IMR-90 (cell line): ENCODE results near the gene TBXAS1. TPM values are rescaled to one million over a fixed set of nuclear protein-coding genes. Genes with fewer than 3 reads are reported as not detected.
A peak's percentile ranks its signal among the peaks of the same experiment; 100 is the strongest.

Source experiments
- ATAC-seq: fragments of 200-7000 bp; cut with Tn5 transposase; 2 replicates; pipeline ENCODE4 v1.9.1; 2020; ENCODE audit warnings: low read depth, mild to moderate bottlenecking, moderate library complexity
- BruUV-seq: library from RNA; stranded (reverse); fragments of 400-500 nt; replicated peaks from 2 replicates; lab custom pipeline; 2021; lab: Mats Ljungman, UMichigan
- CTCF ChIA-PET: fragments of 300-600 bp; formaldehyde crosslinking; extraction: SDS; loops from one replicate; lab custom pipeline; 2021; ENCODE audit warnings: antibody characterized with exemption; lab: Yijun Ruan, JAX
- POLR2A ChIA-PET: fragments of 300-600 bp; sonication (Branson Sonifier 250); formaldehyde crosslinking; loops from one replicate; lab custom pipeline; 2022; ENCODE audit warnings: antibody characterized with exemption; ENCODE audit not compliant: unreplicated experiment; lab: Charles Lee
- DNase-seq: peaks from one replicate; pipeline ENCODE4 v3.0.0; 2013
- H2AFZ ChIP-seq: replicated peaks from 2 replicates; pipeline ENCODE3; 2013; ENCODE audit warnings: low read length, mild to moderate bottlenecking; ENCODE audit not compliant: poor library complexity
- H2AK5ac ChIP-seq: 2 replicates; pipeline ENCODE4 v1.6.1; 2013; ENCODE audit warnings: low read depth, low read length, inconsistent platforms
- H2AK9ac ChIP-seq: replicated peaks from 2 replicates; pipeline ENCODE3; 2013; ENCODE audit warnings: mild to moderate bottlenecking, low read depth, low read length, moderate library complexity; ENCODE audit not compliant: poor library complexity
- H2BK120ac ChIP-seq: 2 replicates; pipeline ENCODE4 v1.6.1; 2013; ENCODE audit warnings: low read depth, low read length, inconsistent platforms
- H2BK15ac ChIP-seq: 3 replicates; pipeline ENCODE4 v1.6.1; 2013; ENCODE audit warnings: low read depth, low read length, inconsistent platforms
- H2BK20ac ChIP-seq: 2 replicates; pipeline ENCODE4 v1.6.1; 2013; ENCODE audit warnings: low read depth, mild to moderate bottlenecking, inconsistent platforms, low read length, moderate library complexity
- H2BK5ac ChIP-seq: 2 replicates; pipeline ENCODE4 v1.6.1; 2013; ENCODE audit warnings: mild to moderate bottlenecking, low read depth, low read length, inconsistent platforms; ENCODE audit not compliant: poor library complexity, severe bottlenecking
- H3K14ac ChIP-seq: replicated peaks from 2 replicates; pipeline ENCODE4 v1.6.1; 2013; ENCODE audit warnings: low read depth, low read length, inconsistent platforms
- H3K18ac ChIP-seq: 2 replicates; pipeline ENCODE4 v1.6.1; 2013; ENCODE audit warnings: low read depth, low read length, control low read depth
- H3K23ac ChIP-seq: 2 replicates; pipeline ENCODE4 v1.6.1; 2013; ENCODE audit warnings: low read depth, low read length, inconsistent platforms
- H3K27ac ChIP-seq: 2 replicates; pipeline ENCODE4 v1.5.1; 2013; ENCODE audit warnings: mild to moderate bottlenecking, control low read depth, low read length; ENCODE audit not compliant: insufficient read depth
- H3K27me3 ChIP-seq: 2 replicates; pipeline ENCODE4 v1.6.1; 2013; ENCODE audit warnings: low read length; ENCODE audit not compliant: control insufficient read depth, insufficient read depth
- H3K36me3 ChIP-seq: 2 replicates; pipeline ENCODE4 v1.6.1; 2013; ENCODE audit warnings: low read length, mixed read lengths; ENCODE audit not compliant: control insufficient read depth, insufficient read depth
- H3K4ac ChIP-seq: 2 replicates; pipeline ENCODE4 v1.6.1; 2013; ENCODE audit warnings: low read depth, low read length, inconsistent platforms
- H3K4me1 ChIP-seq: 2 replicates; pipeline ENCODE4 v1.6.1; 2013; ENCODE audit warnings: low read length, mixed read lengths; ENCODE audit not compliant: control insufficient read depth, insufficient read depth
- H3K4me2 ChIP-seq: 2 replicates; pipeline ENCODE4 v1.6.1; 2013; ENCODE audit warnings: low read depth, mild to moderate bottlenecking, control low read depth, low read length, moderate library complexity
- H3K4me3 ChIP-seq: 2 replicates; pipeline ENCODE4 v1.5.1; 2013; ENCODE audit warnings: low read depth, mild to moderate bottlenecking, control low read depth, low read length, moderate library complexity; ENCODE audit not compliant: insufficient read depth
- H3K56ac ChIP-seq: 2 replicates; pipeline ENCODE4 v1.6.1; 2013; ENCODE audit warnings: low read length, inconsistent platforms; ENCODE audit not compliant: insufficient read depth; ENCODE audit errors: extremely low read depth
- H3K79me1 ChIP-seq, 2 experiments: 2 replicates each; pipeline ENCODE4 v1.6.1; 2013; ENCODE audit warnings: low read length in 2 of 2, inconsistent platforms in 1 of 2, low read depth in 1 of 2
- H3K9ac ChIP-seq: 2 replicates; pipeline ENCODE4 v1.6.1; 2013; ENCODE audit warnings: low read depth, low read length, control low read depth
- H3K9me1 ChIP-seq: 2 replicates; pipeline ENCODE4 v1.6.1; 2013; ENCODE audit warnings: low read length, inconsistent platforms; ENCODE audit not compliant: insufficient read depth
- H3K9me3 ChIP-seq: 2 replicates; pipeline ENCODE4 v1.6.1; 2013; ENCODE audit warnings: low read length; ENCODE audit not compliant: control insufficient read depth, insufficient read depth
- H4K20me1 ChIP-seq: 2 replicates; pipeline ENCODE4 v1.6.1; 2013; ENCODE audit warnings: low read length, inconsistent platforms; ENCODE audit not compliant: insufficient read depth
- H4K5ac ChIP-seq: 2 replicates; pipeline ENCODE4 v1.6.1; 2013; ENCODE audit warnings: mild to moderate bottlenecking, low read depth, low read length, control low read depth
- H4K8ac ChIP-seq, 2 experiments: 2 replicates each; pipeline ENCODE4 v1.6.1; 2013; ENCODE audit warnings: low read depth in 2 of 2, low read length in 2 of 2, control low read depth in 1 of 2, inconsistent platforms in 1 of 2
- H4K91ac ChIP-seq: 2 replicates; pipeline ENCODE4 v1.6.1; 2013; ENCODE audit warnings: low read depth, low read length, inconsistent platforms; ENCODE audit not compliant: insufficient read depth
- CEBPB ChIP-seq: IDR thresholded peaks from 2 replicates; pipeline ENCODE4 v1.6.1; 2012; ENCODE audit warnings: low read depth, low read length, improper control_type of control experiment
- MAZ ChIP-seq: IDR thresholded peaks from 2 replicates; pipeline ENCODE4 v1.6.1; 2012; ENCODE audit warnings: low read depth, mild to moderate bottlenecking, low read length, improper control_type of control experiment, moderate library complexity, borderline replicate concordance
- MXI1 ChIP-seq: IDR thresholded peaks from 2 replicates; pipeline ENCODE4 v1.6.1; 2012; ENCODE audit warnings: low read depth, mild to moderate bottlenecking, low read length, moderate library complexity, borderline replicate concordance
- POLR2A ChIP-seq: IDR thresholded peaks from 2 replicates; pipeline ENCODE4 v1.6.1; 2012; ENCODE audit warnings: mild to moderate bottlenecking, low read depth, low read length
- WGBS, 2 experiments: methylation state at CpG; one replicate each; pipeline versions ENCODE4 v1.1.5 to v1.1.7; 2013; ENCODE audit warnings: missing lambda C conversion rate in 2 of 2; ENCODE audit not compliant: insufficient read length in 1 of 2; ENCODE audit errors: extremely low coverage in 2 of 2; 5-methylcytosine and 5-hydroxymethylcytosine counted together
- dilution Hi-C: fragments of 300-500 bp; cut with HindIII; formaldehyde crosslinking; loops from one replicate; pipeline ENCODE4 v1.14.3; 2018; ENCODE audit warnings: low sequenced_read_pairs; ENCODE audit not compliant: unreplicated experiment
- in situ Hi-C: fragments of 300-500 bp; cut with MboI; formaldehyde crosslinking; loops from 3 replicates; pipeline ENCODE4 v1.14.3; 2019; ENCODE audit warnings: low sequenced_read_pairs, inconsistent platforms, mixed read lengths
- intact Hi-C: fragments of 100-400 bp; cut with micrococcal nuclease; formaldehyde crosslinking; loops from 2 replicates; pipeline ENCODE4 v1.10.0; 2022
- polyA plus RNA-seq, 3 experiments: library from polyadenylated mRNA; depleted of rRNA; stranded (reverse); fragments of >200 nt; gene quantifications; 2 replicates each; pipeline ENCODE4 v1.2.3, GENCODE V29; 2012; ENCODE audit warnings: low replicate concordance in 1 of 3
- total RNA-seq: library from RNA; depleted of rRNA; stranded (reverse); fragments of >200 nt; gene quantifications from 2 replicates; pipeline ENCODE4 v1.2.3, GENCODE V29; 2012

TBXAS1 gene
- total and polyA plus RNA-seq, 2 of the 4 experiments (the other 2 are of a cell fraction), result 5.9 to 10.8 TPM

DNA sequence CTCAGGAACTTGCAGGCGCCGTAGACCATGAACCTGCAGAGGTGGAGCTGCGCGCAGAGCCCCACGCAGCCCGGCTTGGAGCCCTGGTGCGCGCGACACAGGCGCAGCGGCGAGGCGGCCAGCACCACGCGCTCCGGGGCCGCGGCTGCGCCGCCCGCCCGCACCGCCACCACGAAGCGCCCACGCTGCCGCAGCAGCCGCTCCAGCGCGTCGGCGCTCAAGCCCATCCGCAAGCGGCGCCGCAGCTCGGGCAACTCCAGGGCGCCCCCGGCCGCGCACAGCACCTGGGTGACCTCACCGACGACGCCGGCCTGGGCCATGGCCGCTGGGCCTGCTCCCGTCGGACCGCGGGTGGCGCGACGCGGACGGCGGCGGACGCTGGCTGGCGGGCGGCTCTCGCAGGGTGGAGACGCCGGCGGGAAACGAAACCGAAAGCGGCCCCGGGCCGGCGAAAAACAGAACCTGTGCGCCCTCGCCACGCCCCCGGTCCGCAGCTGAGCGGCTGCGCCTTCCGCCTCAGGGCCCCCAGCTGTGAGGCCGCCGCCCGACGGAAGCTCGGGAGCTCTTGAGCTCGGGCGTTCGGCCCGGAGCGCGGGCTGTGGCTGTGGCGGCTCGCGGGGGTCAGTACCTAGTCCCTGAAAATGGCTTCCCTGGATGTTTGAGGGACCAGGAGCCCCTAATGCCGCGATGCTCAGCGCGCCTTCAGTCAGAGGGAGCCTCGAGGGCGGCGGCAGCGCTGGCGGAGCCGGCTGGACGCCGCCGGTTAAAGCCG, 233.7 kb downstream of the TBXAS1 start, which contains the start of gene PARP12:
Gene PARP12, minus strand, starts transcription at position 424 of the 772 bp plus-strand sequence. Its CDS starts 104 bp downstream, at position 320.
- Histone ChIP-seq H2AK5ac (peak within 1 kb of the TSS; percentile 49; the same call in 1 of the 2 replicates), H3K4ac (peak within 1 kb of the TSS; percentile 72), H4K5ac (peak within 1 kb of the TSS; percentile 90), H3K9ac (peak within 1 kb of the TSS; percentile 77), H4K91ac (peak within 1 kb of the TSS; percentile 46), H3K4me1 (peaks cover 21% of the 10 kb centered on the region), H3K4me2 (peak within 1 kb of the TSS; percentile 81), H2BK5ac (peak within 1 kb of the TSS; percentile 35), H3K56ac (no peak within 1 kb of the TSS; the same call in 1 of the 2 replicates), H3K9me3 (peaks cover 3% of the 10 kb centered on the region; the same call in 1 of the 2 replicates), H3K9me1 (peaks cover 27% of the 10 kb centered on the region), H4K20me1 (peaks cover 8% of the 10 kb centered on the region; the same call in 1 of the 2 replicates), H2AFZ (peak within 1 kb of the TSS; percentile 96), H2AK9ac (peak within 1 kb of the TSS; percentile 90), H3K18ac (peak within 1 kb of the TSS; percentile 61), H3K27ac (peak within 1 kb of the TSS; percentile 71), H3K14ac (peak within 1 kb of the TSS; percentile 85), H3K27me3 (no peaks in the 10 kb centered on the region), H2BK20ac (no peak within 1 kb of the TSS; the same call in 1 of the 2 replicates), H2BK15ac (peak within 1 kb of the TSS; percentile 15; the same call in 1 of the 3 replicates), H4K8ac (peak within 1 kb of the TSS; percentile 81 to 98), H3K4me3 (peak within 1 kb of the TSS; percentile 67), H3K23ac (peak within 1 kb of the TSS; percentile 62; the same call in 1 of the 2 replicates), H3K79me1 (peaks cover 18 to 47% of the 10 kb centered on the region in 2 experiments; a peak in 3 of 4 replicates), H3K36me3 (no peaks in the 10 kb centered on the region), H2BK120ac (peak within 1 kb of the TSS; percentile 82)
- WGBS, 2 experiments, result 2% methylated on average over 74 of the region's 106 CpGs; no CpG with 5 or more reads in 1 of the 2 experiments
- BruUV-seq, result no TSS peak
- intact Hi-C loops (no loop called here), dilution Hi-C loops (no loop called here), in situ Hi-C loops (no loop called here)
- POLR2A ChIA-PET, result no interaction called here
- TF ChIP-seq MXI1 (peak; percentile 6; the same call in 1 of the 2 replicates), MAZ (no peak; the same call in 1 of the 2 replicates), POLR2A (peak; percentile 52; the same call in 1 of the 2 replicates), CEBPB (no peak)
- CTCF ChIA-PET, result interaction anchor here (0.9 kb wide), 1 partner anchor 106 kb away, joined by 3 read pairs; no protein-coding TSS in a partner anchor
- peak; percentile 77 for DNase-seq
- ATAC-seq, result peak; percentile 82
